Subcutaneous abdominal adipose tissue (tissue), 5 donors: Measurements from ENCODE around the gene PACC1.

Experiments used
- H3K27ac ChIP-seq: one replicate; pipeline ENCODE4 v1.7.0; 2013; ENCODE audit warnings: low read depth, mild to moderate bottlenecking, inconsistent platforms, low read length, moderate library complexity
- H3K27me3 ChIP-seq, 5 donors: one replicate each; pipeline ENCODE4 v1.7.0; 2013; ENCODE audit warnings: low read length in 5 of 5, inconsistent platforms in 1 of 5; ENCODE audit not compliant: control insufficient read depth in 5 of 5, insufficient read depth in 4 of 5
- H3K36me3 ChIP-seq, 5 donors: one replicate each; pipeline ENCODE4 v1.7.0; 2013; ENCODE audit warnings: low read length in 5 of 5; ENCODE audit not compliant: control insufficient read depth in 5 of 5, insufficient read depth in 5 of 5
- H3K4me1 ChIP-seq, 5 donors: one replicate each; pipeline ENCODE4 v1.7.0; 2013; ENCODE audit warnings: low read length in 5 of 5, mild to moderate bottlenecking in 3 of 5, moderate library complexity in 1 of 5; ENCODE audit not compliant: control insufficient read depth in 5 of 5, insufficient read depth in 5 of 5
- H3K4me3 ChIP-seq, 5 donors: one replicate each; pipeline ENCODE4 v1.7.0; 2013; ENCODE audit warnings: low read length in 5 of 5, low read depth in 1 of 5
- H3K9ac ChIP-seq, 5 donors: one replicate each; pipeline ENCODE4 v1.7.0; 2013; ENCODE audit warnings: low read length in 5 of 5, mild to moderate bottlenecking in 4 of 5, moderate library complexity in 3 of 5
- H3K9me3 ChIP-seq, 5 donors: one replicate each; pipeline ENCODE4 v1.7.0; 2013; ENCODE audit warnings: low read length in 5 of 5; ENCODE audit not compliant: control insufficient read depth in 5 of 5
- donor health status: healthy.
- donor health status: healthy.
- donor health status: healthy.
- donor health status: healthy.
- donor health status: healthy.

Gene PACC1

DNA sequence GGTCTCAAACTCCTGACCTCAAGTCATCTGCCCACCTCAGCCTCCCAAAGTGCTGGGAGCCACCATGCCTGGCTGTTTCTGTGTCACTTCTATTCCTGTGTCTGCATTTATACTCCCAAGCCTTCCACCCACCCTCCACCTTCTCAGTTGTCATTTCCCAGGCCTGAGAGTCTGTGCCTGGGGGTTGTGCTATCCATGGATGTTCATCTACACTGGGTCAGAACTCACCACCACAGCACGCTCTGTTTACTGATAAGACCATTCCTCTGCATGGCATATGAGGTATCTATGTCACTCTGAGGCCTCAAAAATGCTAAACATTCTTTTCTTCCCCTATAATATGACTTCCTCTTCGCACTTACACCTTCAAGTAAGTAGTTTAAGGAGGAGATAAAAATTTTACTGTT lies 24.1 kb upstream of the PACC1 start:
- Histone ChIP-seq H3K36me3 (peaks cover 0 to 6% (median 0%) of the 10 kb centered on the region in 5 donors), H3K27ac (no peak overlapping the region)

DNA sequence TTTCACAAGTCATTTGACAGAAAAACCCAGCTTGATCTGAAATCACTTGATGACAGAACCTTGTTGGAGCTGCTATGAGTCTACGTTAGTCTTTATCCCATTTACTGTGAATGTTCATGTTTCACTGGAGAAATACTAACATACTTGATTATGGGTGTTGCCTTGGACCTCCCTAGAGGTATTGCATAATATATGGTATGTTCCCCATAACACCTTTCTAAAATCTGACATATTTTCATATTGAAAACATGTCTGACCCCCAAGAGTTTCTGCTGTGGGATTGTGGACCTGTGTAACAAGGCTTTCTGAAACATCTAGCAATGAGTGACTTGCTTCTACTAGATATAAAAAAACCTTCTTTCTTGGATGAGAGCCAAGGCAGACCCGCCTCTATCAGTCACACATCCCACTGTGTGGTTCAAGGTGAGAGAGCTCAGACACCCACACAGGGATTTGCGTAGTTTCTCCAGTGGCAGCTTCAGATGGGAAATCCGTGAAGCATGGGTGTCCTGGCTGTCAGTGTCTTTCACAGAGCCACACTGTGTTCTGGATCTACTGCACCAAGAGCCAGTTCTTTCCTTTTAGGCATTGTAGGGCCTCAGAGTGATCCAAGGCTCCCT lies 22.6 kb upstream of the PACC1 start:
- Histone ChIP-seq H3K9ac (no peak overlapping the region), H3K4me1 (peaks cover 0 to 17% (median 16%) of the 10 kb centered on the region in 5 donors), H3K36me3 (no peaks in the 10 kb centered on the region), H3K9me3 (no peaks in the 10 kb centered on the region), H3K27ac (no peak overlapping the region), H3K27me3 (no peaks in the 10 kb centered on the region), H3K4me3 (no peak overlapping the region)

More for the DNA sequence above, 24.1 kb upstream of the PACC1 start:
- Histone ChIP-seq H3K4me1 (peaks cover 0 to 9% (median 7%) of the 10 kb centered on the region in 5 donors), H3K27me3 (no peaks in the 10 kb centered on the region), H3K9ac (no peak overlapping the region), H3K4me3 (no peak overlapping the region), H3K9me3 (no peaks in the 10 kb centered on the region)

DNA sequence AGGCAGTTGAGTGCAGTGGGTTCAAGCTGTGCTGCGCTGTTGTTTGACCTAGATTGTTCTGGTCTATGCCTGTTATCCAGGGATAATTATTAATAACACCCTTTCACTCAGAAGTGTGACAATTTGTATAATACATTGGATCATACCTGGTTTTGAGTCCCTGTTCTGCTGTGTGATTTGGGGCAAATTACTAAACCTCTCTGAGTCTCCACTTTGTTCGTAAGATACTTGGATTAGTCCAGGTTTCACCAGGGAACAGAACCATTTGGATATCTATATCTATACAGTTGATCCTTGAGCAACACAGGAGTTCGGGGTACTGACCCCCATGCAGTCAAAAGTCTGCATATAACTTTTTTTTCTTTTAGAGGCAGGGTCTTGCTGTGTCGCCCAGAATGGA lies 20.3 kb upstream of the PACC1 start:
- Histone ChIP-seq H3K27ac (no peak overlapping the region), H3K9me3 (no peaks in the 10 kb centered on the region), H3K4me3 (no peak overlapping the region)

DNA sequence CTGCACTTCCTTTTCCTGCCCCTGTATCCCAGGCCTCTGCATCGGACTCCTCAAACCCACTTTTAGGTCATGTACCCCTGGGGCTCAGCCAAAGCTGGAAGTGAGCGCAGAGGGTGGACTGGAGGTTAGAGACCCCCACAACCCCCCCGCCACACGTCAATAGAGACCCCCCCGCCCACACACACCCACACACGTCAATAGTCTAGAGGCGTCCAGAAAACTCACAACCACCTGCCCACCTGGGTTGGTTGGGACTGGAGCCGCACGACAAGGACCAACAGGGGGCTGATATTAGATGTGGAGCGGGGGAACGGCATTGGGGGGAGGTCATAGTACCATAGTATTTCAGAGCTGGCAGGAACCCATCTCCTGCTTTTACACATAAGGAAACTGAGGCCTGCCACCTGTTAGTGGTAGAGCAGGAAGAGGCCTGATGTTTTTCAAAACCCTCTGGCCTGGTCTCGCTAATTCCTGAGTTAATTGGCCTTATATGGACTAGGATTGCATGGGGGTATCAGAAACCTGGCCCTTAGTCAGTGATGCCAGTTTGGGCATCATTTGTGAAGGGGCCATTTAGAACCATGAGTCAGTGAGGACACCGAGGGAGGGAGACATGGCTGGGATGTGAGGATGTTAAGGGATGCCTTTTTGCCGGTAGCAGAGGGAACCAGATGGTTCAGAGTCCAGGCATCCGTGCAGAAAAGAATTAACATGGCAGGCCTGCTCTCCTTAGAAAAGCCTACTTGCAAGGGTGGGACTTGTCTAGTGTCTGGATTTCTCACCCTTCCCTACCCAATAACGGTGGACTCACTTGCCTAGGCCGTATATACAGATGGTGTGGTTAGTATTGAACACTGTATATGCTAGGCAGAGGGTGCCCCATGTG lies 19.1 kb upstream of the PACC1 start:
- Histone ChIP-seq H3K27ac (peak overlapping the region; percentile 38), H3K9ac (peak overlapping the region; percentile 57 to 92 (median 81)), H3K36me3 (no peaks in the 10 kb centered on the region)

More for the DNA sequence above, 20.3 kb upstream of the PACC1 start:
- Histone ChIP-seq H3K27me3 (no peaks in the 10 kb centered on the region), H3K4me1 (peaks cover 0 to 19% (median 19%) of the 10 kb centered on the region in 5 donors), H3K9ac (no peak overlapping the region), H3K36me3 (no peaks in the 10 kb centered on the region)

DNA sequence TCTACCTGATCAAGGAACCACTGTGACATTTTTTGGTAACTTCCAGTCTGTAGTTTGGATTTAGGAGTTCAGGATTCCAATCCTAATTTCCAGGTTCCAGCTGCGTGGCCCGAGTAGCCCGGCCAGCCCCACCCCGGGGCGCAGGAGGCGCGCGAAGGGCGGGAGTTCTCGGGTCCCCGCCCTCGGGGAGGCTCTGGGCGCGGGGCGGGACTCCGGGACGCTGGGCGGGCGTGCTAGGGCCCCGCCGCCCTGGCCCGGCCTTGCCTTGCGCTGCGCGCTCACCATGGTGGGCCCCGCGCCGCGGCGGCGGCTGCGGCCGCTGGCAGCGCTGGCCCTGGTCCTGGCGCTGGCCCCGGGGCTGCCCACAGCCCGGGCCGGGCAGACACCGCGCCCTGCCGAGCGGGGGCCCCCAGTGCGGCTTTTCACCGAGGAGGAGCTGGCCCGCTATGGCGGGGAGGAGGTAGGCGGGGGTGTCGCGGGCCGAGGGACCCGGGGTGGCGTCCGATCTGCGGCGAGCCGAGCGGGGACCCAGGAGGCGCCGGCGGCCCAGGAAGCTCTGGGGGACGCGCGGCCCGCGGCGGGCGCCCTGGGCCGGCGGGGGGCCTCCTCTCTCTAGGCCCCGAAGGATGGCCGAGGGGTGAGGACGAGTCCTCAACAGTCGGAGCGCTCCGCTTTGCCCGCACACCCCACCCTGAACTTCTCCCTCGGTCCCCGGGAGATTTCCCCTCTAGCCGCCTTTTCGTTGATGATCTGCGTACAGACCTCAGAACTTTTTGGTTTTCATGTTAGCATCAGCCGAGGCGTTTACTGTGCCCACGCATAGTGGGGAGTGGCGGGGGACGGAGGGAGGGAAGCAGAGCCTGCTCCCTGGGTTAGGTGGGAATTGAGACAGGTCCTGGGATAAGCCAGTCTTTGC lies 18.2 kb upstream of the PACC1 start, which contains the start of gene NENF:
TSS of gene NENF (plus strand) at position 260 of the 916 bp plus-strand sequence. CDS start at position 284, 24 bp downstream.
- Histone ChIP-seq H3K9ac (peak within 1 kb of the TSS; percentile 57 to 92 (median 81)), H3K4me3 (peak within 1 kb of the TSS; percentile 75 to 83 (median 79))

More for the DNA sequence above, 19.1 kb upstream of the PACC1 start:
- H3K27me3 ChIP-seq, result no peaks in the 10 kb centered on the region
- no peaks in the 10 kb centered on the region for H3K9me3 ChIP-seq
- H3K4me1 ChIP-seq, result peaks cover 0 to 19% (median 19%) of the 10 kb centered on the region in 5 donors
- H3K4me3 ChIP-seq, result peak overlapping the region; percentile 75 to 83 (median 79)

DNA sequence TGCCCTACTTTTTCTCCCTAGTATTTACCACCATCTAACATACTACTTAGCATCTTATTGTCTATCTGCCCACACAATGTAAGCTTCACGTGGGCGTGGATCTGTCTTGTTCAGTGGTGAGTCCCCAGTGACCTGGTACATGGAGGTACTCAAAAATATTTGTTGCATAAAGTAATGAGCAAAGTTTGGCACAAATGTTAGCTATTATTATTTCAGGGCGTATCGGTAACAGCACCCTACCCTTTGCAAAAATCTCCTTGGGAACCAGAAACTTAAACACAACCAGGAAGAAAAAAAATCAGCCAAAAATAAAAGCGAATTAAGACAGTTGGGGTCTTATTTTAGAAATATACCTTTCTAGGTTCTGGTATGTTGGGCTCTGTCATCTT lies 17.6 kb upstream of the PACC1 start:
- H3K36me3 ChIP-seq, result no peaks in the 10 kb centered on the region
- H3K27ac ChIP-seq, result peak overlapping the region; percentile 32
- peak overlapping the region in 4 of 5 donors; percentile 44 to 83 (median 75) for H3K9ac ChIP-seq
- peaks cover 0 to 19% (median 19%) of the 10 kb centered on the region in 5 donors for H3K4me1 ChIP-seq
- peak overlapping the region; percentile 63 to 80 (median 78) for H3K4me3 ChIP-seq
- H3K9me3 ChIP-seq, result no peaks in the 10 kb centered on the region
- no peaks in the 10 kb centered on the region for H3K27me3 ChIP-seq

More for the DNA sequence above, 18.2 kb upstream of the PACC1 start, which contains the start of gene NENF:
- Histone ChIP-seq H3K9me3 (no peaks in the 10 kb centered on the region), H3K27me3 (no peaks in the 10 kb centered on the region), H3K4me1 (peaks cover 0 to 19% (median 19%) of the 10 kb centered on the region in 5 donors), H3K27ac (peak within 1 kb of the TSS; percentile 38), H3K36me3 (no peaks in the 10 kb centered on the region)

DNA sequence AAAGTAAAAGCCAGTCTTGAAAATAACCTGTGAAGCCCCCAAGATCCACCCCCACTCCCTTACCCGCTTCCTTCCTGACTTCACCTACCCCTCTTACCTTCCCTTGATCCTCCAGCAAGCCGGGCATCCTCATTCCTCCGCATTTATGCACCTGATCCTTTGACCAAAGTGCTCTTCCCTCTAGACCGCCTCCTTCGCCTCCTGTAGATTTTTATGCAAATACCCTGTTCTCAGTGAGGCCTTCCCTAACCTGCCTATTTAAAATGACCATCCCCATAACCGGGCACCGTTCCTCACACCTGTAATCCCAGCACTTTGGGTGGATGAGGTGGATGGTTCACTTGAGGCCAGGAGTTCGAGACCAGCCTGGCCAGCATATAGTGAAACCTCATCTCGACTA lies 17.0 kb upstream of the PACC1 start:
- no peak overlapping the region for H3K9ac ChIP-seq
- H3K27ac ChIP-seq, result no peak overlapping the region
- H3K4me1 ChIP-seq, result peaks cover 0 to 19% (median 19%) of the 10 kb centered on the region in 5 donors
- no peak overlapping the region for H3K4me3 ChIP-seq
- H3K27me3 ChIP-seq, result no peaks in the 10 kb centered on the region
- H3K9me3 ChIP-seq, result no peaks in the 10 kb centered on the region
- H3K36me3 ChIP-seq, result no peaks in the 10 kb centered on the region

DNA sequence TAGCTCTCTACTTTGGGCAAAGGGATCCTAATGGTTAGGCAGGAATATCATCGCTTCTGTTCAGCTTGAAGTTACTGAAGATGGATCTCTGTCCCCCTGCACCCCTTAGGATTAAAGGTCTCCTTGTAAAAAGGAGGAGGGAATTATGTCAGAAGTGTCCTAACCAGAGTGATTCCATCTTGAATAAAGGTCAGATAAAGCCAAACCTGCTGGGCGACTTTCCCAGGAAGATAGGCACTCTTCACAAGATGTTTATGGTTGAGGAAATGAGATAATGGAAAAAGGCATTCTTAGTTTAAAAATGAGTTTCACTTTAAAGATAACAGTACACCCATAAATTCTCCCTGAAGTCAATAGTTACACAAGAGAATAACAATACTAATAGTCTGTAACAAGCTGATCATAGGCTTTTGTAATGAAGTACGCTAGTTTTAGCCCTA lies 16.3 kb upstream of the PACC1 start:
- H3K27ac ChIP-seq, result no peak overlapping the region
- H3K9ac ChIP-seq, result no peak overlapping the region

DNA sequence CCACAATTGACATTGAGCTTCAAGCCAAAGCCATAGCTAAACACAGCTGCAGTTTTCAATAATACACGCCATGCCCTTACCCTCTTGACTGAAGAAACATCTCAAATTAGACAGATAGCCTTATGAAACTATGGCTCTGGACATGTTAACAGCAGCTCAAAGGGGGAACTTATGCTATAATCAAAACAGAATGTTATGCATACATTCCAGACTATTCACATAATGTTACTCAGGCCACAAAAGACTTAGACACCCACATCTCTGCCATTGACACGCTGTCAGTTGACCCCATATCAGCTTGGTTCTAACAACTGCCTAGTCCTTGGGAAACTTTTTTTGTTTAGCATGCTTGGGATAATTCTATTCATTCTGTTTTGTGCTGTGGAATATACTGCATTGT lies 15.7 kb upstream of the PACC1 start:
- H3K27ac ChIP-seq, result no peak overlapping the region
- no peak overlapping the region for H3K4me3 ChIP-seq
- H3K36me3 ChIP-seq, result no peaks in the 10 kb centered on the region
- H3K9ac ChIP-seq, result no peak overlapping the region
- H3K9me3 ChIP-seq, result no peaks in the 10 kb centered on the region
- peaks cover 0 to 19% (median 19%) of the 10 kb centered on the region in 5 donors for H3K4me1 ChIP-seq
- no peaks in the 10 kb centered on the region for H3K27me3 ChIP-seq

More for the DNA sequence above, 16.3 kb upstream of the PACC1 start:
- Histone ChIP-seq H3K27me3 (no peaks in the 10 kb centered on the region), H3K9me3 (no peaks in the 10 kb centered on the region), H3K36me3 (no peaks in the 10 kb centered on the region), H3K4me1 (peaks cover 0 to 19% (median 19%) of the 10 kb centered on the region in 5 donors), H3K4me3 (no peak overlapping the region)
